HS-5 (cell line): ENCODE measurements around the gene TNPO3.

Experiments
- DNase-seq: peaks from one replicate; pipeline ENCODE4 v3.0.0-alpha.2; 2012; ENCODE audit warnings: low read depth

Gene TNPO3

GRCh38 chr7:128939075-128939860 is 115.6 kb downstream of the TNPO3 start:
- DNase-seq, result no peak

DNA sequence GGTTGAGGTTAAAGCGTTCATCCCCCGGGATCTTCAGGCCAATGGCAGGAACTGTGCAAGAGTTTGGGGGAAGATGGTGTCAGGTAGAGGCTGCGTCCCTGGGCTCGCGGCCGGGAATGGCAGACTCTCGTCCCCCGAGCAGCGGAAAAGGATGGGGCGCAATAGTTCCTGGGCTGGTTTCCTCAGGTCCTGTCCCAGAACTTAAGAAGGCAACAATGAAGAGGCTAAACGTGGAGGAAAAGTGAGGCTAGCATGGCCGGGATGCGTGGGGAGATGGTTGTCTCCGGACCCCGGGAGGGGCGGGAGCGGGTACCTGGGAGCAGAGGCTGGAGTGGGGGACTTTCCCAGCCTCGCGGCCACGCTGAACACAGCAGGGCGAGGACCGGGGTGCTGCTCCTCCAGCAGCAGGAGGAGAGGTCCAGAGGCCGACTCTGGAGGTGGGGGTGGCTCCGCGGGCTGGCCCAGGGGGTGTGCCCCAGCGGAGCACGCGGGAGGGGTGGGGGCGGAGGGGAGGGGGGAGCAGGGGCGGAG is 116.3 kb downstream of the TNPO3 start:
- no peak for DNase-seq

GRCh38 chr7:128937647-128938543 is 117.0 kb downstream of the TNPO3 start, which contains the start of gene IRF5:
Gene IRF5, plus strand, starts transcription at chr7:128937927. Its CDS starts 4,155 bp downstream, at chr7:128942082.
- no peak for DNase-seq

DNA sequence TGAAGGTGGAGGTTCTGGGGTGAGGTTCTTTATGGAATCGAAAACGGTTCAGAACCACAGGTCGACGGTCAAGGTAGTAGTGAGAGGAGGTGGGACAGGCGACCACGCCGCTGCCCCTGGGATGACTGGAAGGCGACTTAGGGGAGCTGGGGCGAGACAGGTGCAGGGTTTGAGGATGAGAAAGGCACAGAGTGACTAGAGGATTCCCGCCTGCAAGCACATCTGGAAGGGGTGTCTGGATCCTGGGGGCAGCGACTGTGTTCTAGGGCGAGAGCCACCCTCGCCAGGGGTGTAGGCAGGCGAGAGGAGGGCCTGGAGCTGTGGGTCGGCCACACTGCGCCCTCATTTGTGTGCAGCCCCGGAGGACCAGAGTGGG is 117.7 kb downstream of the TNPO3 start:
- DNase-seq, result no peak

GRCh38 chr7:128936798-128937197 is 118.1 kb downstream of the TNPO3 start:
- DNase-seq, result no peak

DNA sequence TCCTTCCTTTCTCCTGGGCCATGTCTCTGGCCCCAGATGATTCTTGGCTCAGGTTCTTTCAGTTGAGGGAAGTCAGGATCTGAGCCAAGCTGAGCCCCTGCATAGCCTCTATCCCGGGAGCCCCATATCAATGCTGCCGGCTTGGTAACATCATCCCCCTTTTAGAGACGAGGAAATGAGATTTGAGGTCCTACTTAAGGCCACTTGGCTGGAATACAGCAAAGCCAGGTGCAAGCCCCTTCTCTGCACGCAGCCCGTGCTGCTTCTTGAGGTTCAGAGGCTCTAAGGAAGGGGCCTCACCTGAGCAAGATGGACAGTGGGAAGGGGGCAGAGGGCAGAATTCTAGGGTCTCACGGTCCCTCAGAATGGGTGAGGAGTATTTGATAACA is 119.6 kb downstream of the TNPO3 start:
- no peak for DNase-seq

GRCh38 chr7:128934361-128935341 is 120.3 kb downstream of the TNPO3 start:
- no peak for DNase-seq

GRCh38 chr7:128933180-128933891 is 121.6 kb downstream of the TNPO3 start:
- DNase-seq, result no peak

DNA sequence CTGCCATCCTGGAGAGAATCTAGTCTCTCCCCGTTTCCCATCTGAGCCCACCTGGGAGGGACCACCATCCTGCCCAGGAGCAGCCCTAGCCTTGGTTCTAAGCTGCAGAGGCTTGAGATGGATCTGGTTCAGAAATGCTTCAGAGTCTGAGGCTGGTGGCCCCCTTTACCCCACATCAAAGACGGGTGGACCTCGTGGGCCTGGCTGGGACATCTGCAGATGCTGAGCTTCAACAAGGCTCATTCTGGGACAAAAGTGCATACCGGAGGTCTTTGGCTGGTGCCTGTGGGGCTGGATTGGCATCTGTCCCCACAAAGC is 122.1 kb downstream of the TNPO3 start:
- DNase-seq, result no peak

- DNase-seq, result no peak
These were observed 122.7 kb downstream of the TNPO3 start for GRCh38 chr7:128931965-128932861.

DNA sequence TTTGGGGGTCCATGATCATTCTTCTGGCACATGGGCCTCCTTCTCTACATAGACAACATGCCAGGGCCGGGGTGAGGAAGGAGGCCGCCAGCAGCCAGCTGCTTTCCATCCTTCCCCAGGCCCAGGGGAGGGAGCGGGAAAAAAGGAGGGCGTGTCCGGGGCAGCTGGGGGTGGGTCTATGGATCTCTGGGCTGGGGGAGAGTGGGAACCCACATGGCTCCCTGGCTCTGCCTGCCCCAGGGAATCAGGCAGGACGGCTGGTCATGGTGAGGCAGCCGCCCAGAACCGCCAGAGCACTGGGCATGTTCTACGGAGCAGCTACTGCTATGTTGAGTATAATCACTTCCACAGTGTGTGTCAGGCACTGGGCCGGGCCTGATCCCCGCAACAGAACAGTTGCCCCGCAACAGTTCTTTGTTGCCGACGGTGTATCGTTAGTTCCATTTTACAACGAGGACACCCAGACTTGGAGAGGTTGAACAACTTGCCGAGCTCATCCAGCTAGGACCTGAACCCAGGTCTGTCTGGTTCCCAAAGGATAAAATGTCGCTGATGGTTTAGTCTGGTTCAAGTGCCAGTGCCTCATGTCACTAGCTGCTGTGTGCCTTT is 123.6 kb downstream of the TNPO3 start:
- DNase-seq, result no peak

DNA sequence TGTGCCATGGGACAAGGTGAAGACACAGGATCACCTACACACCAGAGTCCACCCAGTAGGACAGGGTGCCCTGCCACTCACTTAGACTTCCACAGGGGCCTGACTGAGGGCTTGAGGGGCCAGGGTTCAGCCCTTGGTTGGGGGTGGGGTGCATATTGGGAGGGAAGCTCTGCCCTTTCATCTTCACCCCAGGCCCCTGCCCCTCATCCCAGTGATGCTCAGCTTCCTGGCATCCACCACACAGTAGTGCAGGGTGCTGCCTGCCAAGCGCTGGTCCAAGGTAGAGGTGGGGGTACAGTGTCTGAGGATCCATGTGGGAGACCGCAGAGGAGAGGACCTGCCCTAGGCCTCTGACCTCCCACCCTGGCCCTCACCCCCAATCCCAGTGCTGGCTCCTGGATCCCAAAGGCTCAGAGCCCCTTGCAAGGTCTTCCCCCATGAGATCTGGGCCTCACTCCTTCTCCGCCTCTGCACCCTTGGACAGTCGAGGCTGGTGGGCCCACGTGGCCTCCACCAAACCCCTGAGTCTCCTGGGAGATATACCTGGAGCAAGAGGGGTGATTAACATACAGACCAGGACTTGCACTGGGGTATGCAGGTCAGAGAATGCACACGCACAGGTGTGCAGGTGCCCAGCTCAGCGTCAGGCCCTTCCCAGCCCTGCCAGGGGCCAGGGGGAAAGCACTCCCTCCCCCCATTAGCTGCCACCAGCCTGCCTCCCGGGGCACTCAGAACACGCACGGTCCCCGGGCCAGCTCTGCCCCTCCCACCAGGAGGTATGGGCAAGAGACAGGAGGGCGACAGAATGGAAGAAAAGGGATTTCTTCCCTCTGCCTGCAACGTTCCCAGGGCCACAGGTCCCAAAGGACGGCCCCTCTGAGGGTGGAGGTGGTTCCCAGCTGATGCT is 125.8 kb downstream of the TNPO3 start:
- DNase-seq, result no peak

- DNase-seq, result no peak
These were observed 126.6 kb downstream of the TNPO3 start for GRCh38 chr7:128928159-128928813.

- DNase-seq, result no peak
These were observed 130.0 kb downstream of the TNPO3 start for GRCh38 chr7:128924707-128925588.

- no peak for DNase-seq
These were observed 131.5 kb downstream of the TNPO3 start for GRCh38 chr7:128923411-128923800.

- DNase-seq, result no peak
These were observed 132.2 kb downstream of the TNPO3 start for GRCh38 chr7:128922496-128923410.
